WTC11 (cell line): ENCODE results near the gene ZSCAN21. TPM values are rescaled to one million over a fixed set of nuclear protein-coding genes. Genes with fewer than 3 reads are reported as not detected.

Experiments
- ATAC-seq: fragments of 200-7000 bp; cut with Tn5 transposase; 2 replicates; pipeline ENCODE4 v1.10.0; 2021; ENCODE audit warnings: mild to moderate bottlenecking, moderate library complexity
- CTCF ChIA-PET: fragments of 300-600 bp; sonication (Branson Sonifier 250); formaldehyde crosslinking; loops from one replicate; lab custom pipeline; 2021; ENCODE audit warnings: antibody characterized with exemption; lab: Charles Lee
- POLR2A ChIA-PET: fragments of 350-600 bp; sonication (Branson Sonifier 250); formaldehyde crosslinking; loops from one replicate; lab custom pipeline; 2021; ENCODE audit warnings: antibody characterized with exemption; lab: Charles Lee
- DNase-seq: peaks from one replicate; pipeline ENCODE4 v3.0.0; 2021; ENCODE audit warnings: low spot score
- H3K27ac Mint-ChIP-seq: 2 replicates; pipeline ENCODE4 v1.8.0; 2021; ENCODE audit warnings: mixed read lengths
- H3K27me3 Mint-ChIP-seq: 2 replicates; pipeline ENCODE4 v1.8.0; 2021; ENCODE audit warnings: low read depth, mild to moderate bottlenecking, moderate library complexity, mixed read lengths
- H3K36me3 Mint-ChIP-seq: 2 replicates; pipeline ENCODE4 v1.8.0; 2021; ENCODE audit warnings: mixed read lengths
- H3K4me1 Mint-ChIP-seq: 2 replicates; pipeline ENCODE4 v1.8.0; 2022; ENCODE audit warnings: mixed read lengths
- H3K4me3 Mint-ChIP-seq: 2 replicates; pipeline ENCODE4 v1.8.0; 2021; ENCODE audit warnings: mild to moderate bottlenecking, moderate library complexity, mixed read lengths
- H3K9me3 Mint-ChIP-seq: 2 replicates; pipeline ENCODE4 v1.8.0; 2021; ENCODE audit warnings: mixed read lengths
- ARID4B ChIP-seq: sonication (generic); formaldehyde crosslinking; IDR thresholded peaks from 2 replicates; pipeline ENCODE4 v1.8.0; 2023; ENCODE audit warnings: missing genetic modification reagents, mild to moderate bottlenecking, borderline replicate concordance
- ATF2 ChIP-seq: sonication (generic); formaldehyde crosslinking; IDR thresholded peaks from 2 replicates; pipeline ENCODE4 v1.8.1; 2022; ENCODE audit warnings: low read depth, missing genetic modification reagents, borderline replicate concordance
- ATF3 ChIP-seq: sonication (generic); formaldehyde crosslinking; conservative IDR thresholded peaks from 2 replicates; pipeline ENCODE4 v1.8.1; 2022; ENCODE audit warnings: mild to moderate bottlenecking, missing genetic modification reagents
- CBFB ChIP-seq: sonication (generic); formaldehyde crosslinking; IDR thresholded peaks from 2 replicates; pipeline ENCODE4 v1.8.1; 2022; ENCODE audit warnings: mild to moderate bottlenecking, low read depth, missing genetic modification reagents
- E2F5 ChIP-seq: sonication (generic); formaldehyde crosslinking; IDR thresholded peaks from 2 replicates; pipeline ENCODE4 v1.8.1; 2022; ENCODE audit warnings: mild to moderate bottlenecking, moderate library complexity, missing genetic modification reagents
- GABPB1 ChIP-seq: sonication (generic); formaldehyde crosslinking; IDR thresholded peaks from 2 replicates; pipeline ENCODE4 v1.8.1; 2023; ENCODE audit warnings: mild to moderate bottlenecking, missing genetic modification reagents
- JAZF1 ChIP-seq: fragments of 250-450 bp; sonication (Bioruptor Pico); IDR thresholded peaks from 2 replicates; pipeline ENCODE4 v1.9.0; 2021; ENCODE audit warnings: moderate library complexity, mild to moderate bottlenecking, inconsistent platforms
- OVOL2 ChIP-seq: fragments of 250-450 bp; sonication (Bioruptor Pico); IDR thresholded peaks from 2 replicates; pipeline ENCODE4 v1.9.0; 2021; ENCODE audit warnings: mild to moderate bottlenecking, borderline replicate concordance
- PRDM15 ChIP-seq: sonication (generic); formaldehyde crosslinking; IDR thresholded peaks from 2 replicates; pipeline ENCODE4 v1.8.0; 2022; ENCODE audit warnings: missing genetic modification reagents
- SMAD3 ChIP-seq: sonication (generic); formaldehyde crosslinking; IDR thresholded peaks from 2 replicates; pipeline ENCODE4 v1.8.0; 2022; ENCODE audit warnings: missing genetic modification reagents, mild to moderate bottlenecking, borderline replicate concordance
- TCF7 ChIP-seq: sonication (generic); formaldehyde crosslinking; IDR thresholded peaks from 2 replicates; pipeline ENCODE4 v1.8.0; 2022; ENCODE audit warnings: mild to moderate bottlenecking, low read depth, missing genetic modification reagents, moderate library complexity
- TP53 ChIP-seq: sonication (generic); formaldehyde crosslinking; IDR thresholded peaks from 2 replicates; pipeline ENCODE4 v1.8.1; 2023; ENCODE audit warnings: mild to moderate bottlenecking, missing genetic modification reagents
- USF2 ChIP-seq: sonication (generic); formaldehyde crosslinking; IDR thresholded peaks from 2 replicates; pipeline ENCODE4 v1.8.1; 2023; ENCODE audit warnings: mild to moderate bottlenecking, missing genetic modification reagents, moderate library complexity
- ZBTB21 ChIP-seq: sonication (generic); formaldehyde crosslinking; IDR thresholded peaks from 2 replicates; pipeline ENCODE4 v1.8.1; 2023; ENCODE audit warnings: mild to moderate bottlenecking, missing genetic modification reagents, borderline replicate concordance
- ZNF423 ChIP-seq: fragments of 250-450 bp; sonication (Bioruptor Pico); IDR thresholded peaks from 2 replicates; pipeline ENCODE4 v2.1.2; 2022; ENCODE audit warnings: mild to moderate bottlenecking, moderate library complexity
- ZNF425 ChIP-seq: fragments of 250-450 bp; sonication (Bioruptor Pico); conservative IDR thresholded peaks from 2 replicates; pipeline ENCODE4 v1.9.0; 2021; ENCODE audit warnings: mild to moderate bottlenecking
- total RNA-seq: library from RNA; stranded (reverse); gene quantifications from 3 replicates; pipeline ENCODE4 v1.2.3, GENCODE V29; 2021

ZSCAN21 gene
- total RNA-seq, 1 experiment from 2014 or later = 25.5 TPM

- peaks cover 78% of the 10 kb centered on the region for H3K36me3 Mint-ChIP-seq
- no peak overlapping the region for H3K4me3 Mint-ChIP-seq
- H3K27ac Mint-ChIP-seq = peak overlapping the region; percentile 58
- TF ChIP-seq ZBTB21 = no peak
- no peak for TF ChIP-seq ARID4B (CRISPR knock-in tag)
- no peak for TF ChIP-seq PRDM15 (CRISPR knock-in tag)
- TF ChIP-seq ZNF423 (CRISPR knock-in tag) = no peak
- no peak for TF ChIP-seq TP53 (CRISPR knock-in tag)
- no peak for TF ChIP-seq USF2 (CRISPR knock-in tag)
- no peak for TF ChIP-seq CBFB
- no peak for TF ChIP-seq ATF3
- TF ChIP-seq JAZF1 (CRISPR knock-in tag) = no peak
- TF ChIP-seq ATF2 (CRISPR knock-in tag) = no peak
- no peak for TF ChIP-seq TCF7 (CRISPR knock-in tag)
- TF ChIP-seq E2F5 (CRISPR knock-in tag) = no peak
- no peak for TF ChIP-seq SMAD3 (CRISPR knock-in tag)
- TF ChIP-seq GABPB1 = no peak
- TF ChIP-seq OVOL2 (CRISPR knock-in tag) = no peak
- no peak for TF ChIP-seq ZNF425 (CRISPR knock-in tag)
- POLR2A ChIA-PET = interaction anchor here (0.6 to 6.2 kb wide), 3 partner anchors 8 to 170 kb away, joined by 3 to 41 read pairs (median 5); partner anchors contain the start of genes AP4M1 and MCM7
- no peaks in the 10 kb centered on the region for H3K9me3 Mint-ChIP-seq
- H3K27me3 Mint-ChIP-seq = no peaks in the 10 kb centered on the region
- CTCF ChIA-PET = no interaction called here
- DNase-seq = no peak
- ATAC-seq = no peak
- peaks cover 8% of the 10 kb centered on the region for H3K4me1 Mint-ChIP-seq
These were observed 43.5 kb downstream of the ZSCAN21 start for GRCh38 chr7:100093054-100093453.
